ENCODE results near the gene CCDC28B.

DNA sequence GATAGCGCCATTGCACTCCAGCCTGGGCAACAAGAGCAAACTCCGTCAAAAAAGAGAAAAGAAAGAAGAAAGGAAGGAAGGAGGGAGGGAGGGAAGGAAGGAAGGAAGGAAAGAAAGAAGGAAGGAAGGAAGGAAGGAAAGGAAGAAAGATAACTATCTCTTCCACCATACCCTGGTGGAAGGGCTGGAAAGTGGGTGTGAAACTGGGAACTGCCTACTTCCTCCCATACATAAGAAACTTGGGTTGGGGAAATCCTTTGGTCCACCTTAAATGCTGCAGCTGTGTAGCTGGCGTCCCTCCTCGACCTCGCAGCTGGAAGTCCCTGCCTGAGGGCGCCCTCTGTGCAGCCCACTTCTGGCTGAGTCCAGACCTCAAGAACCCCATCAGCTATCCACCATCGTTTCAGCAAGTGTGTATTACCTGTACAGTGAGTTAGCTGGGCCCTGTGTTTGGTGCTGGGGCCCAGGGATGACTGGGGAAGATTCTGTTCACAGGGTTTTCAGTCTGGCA is 42.0 kb downstream of the CCDC28B start:
- no peak for TF ChIP-seq SUZ12 (IDR thresholded peaks at IDR 0.05; ENCODE audit: extremely low read depth, insufficient read depth, insufficient read length)
- no peak for TF ChIP-seq YY1 (IDR thresholded peaks at IDR 0.05; ENCODE audit: insufficient read depth, insufficient read length)
- TF ChIP-seq ZNF274 (IDR thresholded peaks at IDR 0.05; ENCODE audit: low read depth, low read length) = no peak

Measured in NT2/D1 (cell line).